Brain microvascular endothelial cell (primary cell): ENCODE data around the gene SORT1.

ENCODE experiments used
- DNase-seq: peaks from one replicate; pipeline ENCODE4 v3.0.0-alpha.2; 2020
- H3K27ac ChIP-seq: fragments of 250-450 bp; sonication (Bioruptor Pico); 2 replicates; pipeline ENCODE4 v1.5.1; 2020; ENCODE audit warnings: mild to moderate bottlenecking, moderate library complexity
- H3K27me3 ChIP-seq: fragments of 250-450 bp; sonication (Bioruptor Pico); replicated peaks from 2 replicates; pipeline ENCODE4 v1.5.1; 2020; ENCODE audit warnings: mild to moderate bottlenecking
- H3K36me3 ChIP-seq: fragments of 250-450 bp; sonication (Bioruptor Pico); replicated peaks from 2 replicates; pipeline ENCODE4 v1.5.1; 2020; ENCODE audit warnings: mild to moderate bottlenecking
- H3K4me3 ChIP-seq: 2 replicates; pipeline ENCODE4 v1.5.1; 2011; ENCODE audit warnings: low read depth, mild to moderate bottlenecking, control low read depth, low read length, moderate library complexity
- in situ Hi-C: cut with HindIII; loops from 2 replicates; pipeline ENCODE4 v1.10.0; 2017; ENCODE audit warnings: low sequenced_read_pairs, low pct_ligation_motif_present
- TF ChIP-seq, protein P1 (sequence below): IDR thresholded peaks from 2 replicates; pipeline ENCODE4 v1.5.1; 2011; ENCODE audit warnings: low read depth, mild to moderate bottlenecking, moderate library complexity, low read length, control low read depth, inconsistent platforms; ENCODE audit errors: missing control alignments

Gene SORT1

DNA sequence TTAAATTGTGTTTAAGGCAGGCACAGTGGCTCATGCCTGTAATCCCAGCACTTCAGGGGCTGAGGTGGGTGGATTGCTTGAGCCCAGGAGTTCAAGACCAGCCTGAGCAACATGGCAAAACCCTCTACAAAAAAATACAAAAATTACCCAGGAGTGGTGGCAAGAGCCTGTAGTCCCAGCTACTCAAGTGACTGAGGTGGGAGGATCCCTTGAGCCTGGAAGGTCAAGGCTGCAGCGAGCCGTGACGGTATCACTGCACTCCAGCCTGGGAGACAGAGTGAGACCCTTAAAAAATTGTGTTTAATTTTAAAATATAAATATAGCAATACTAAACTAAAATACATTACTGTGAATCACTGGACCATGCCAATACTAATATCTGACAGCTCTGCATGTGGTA is 42.8 kb downstream of the SORT1 start:
- no peaks in the 10 kb centered on the region for H3K27me3 ChIP-seq
- no peak overlapping the region for H3K4me3 ChIP-seq
- in situ Hi-C loops = no loop called here
- TF ChIP-seq, protein P1, sequence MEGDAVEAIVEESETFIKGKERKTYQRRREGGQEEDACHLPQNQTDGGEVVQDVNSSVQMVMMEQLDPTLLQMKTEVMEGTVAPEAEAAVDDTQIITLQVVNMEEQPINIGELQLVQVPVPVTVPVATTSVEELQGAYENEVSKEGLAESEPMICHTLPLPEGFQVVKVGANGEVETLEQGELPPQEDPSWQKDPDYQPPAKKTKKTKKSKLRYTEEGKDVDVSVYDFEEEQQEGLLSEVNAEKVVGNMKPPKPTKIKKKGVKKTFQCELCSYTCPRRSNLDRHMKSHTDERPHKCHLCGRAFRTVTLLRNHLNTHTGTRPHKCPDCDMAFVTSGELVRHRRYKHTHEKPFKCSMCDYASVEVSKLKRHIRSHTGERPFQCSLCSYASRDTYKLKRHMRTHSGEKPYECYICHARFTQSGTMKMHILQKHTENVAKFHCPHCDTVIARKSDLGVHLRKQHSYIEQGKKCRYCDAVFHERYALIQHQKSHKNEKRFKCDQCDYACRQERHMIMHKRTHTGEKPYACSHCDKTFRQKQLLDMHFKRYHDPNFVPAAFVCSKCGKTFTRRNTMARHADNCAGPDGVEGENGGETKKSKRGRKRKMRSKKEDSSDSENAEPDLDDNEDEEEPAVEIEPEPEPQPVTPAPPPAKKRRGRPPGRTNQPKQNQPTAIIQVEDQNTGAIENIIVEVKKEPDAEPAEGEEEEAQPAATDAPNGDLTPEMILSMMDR = no peak
- peaks cover 17% of the 10 kb centered on the region for H3K36me3 ChIP-seq
- no peak for DNase-seq
- no peak overlapping the region for H3K27ac ChIP-seq

- no peak for DNase-seq
- Histone ChIP-seq H3K4me3 (no peak overlapping the region), H3K27me3 (no peaks in the 10 kb centered on the region), H3K36me3 (peaks cover 32% of the 10 kb centered on the region), H3K27ac (no peak overlapping the region)
- in situ Hi-C loops = no loop called here
- TF ChIP-seq, protein P1 = no peak
Measured at GRCh38 chr1:109351457-109351856, 46.3 kb downstream of the SORT1 start.

GRCh38 chr1:109350655-109351054 is 47.1 kb downstream of the SORT1 start:
- TF ChIP-seq, protein P1 = no peak
- H3K27ac ChIP-seq = no peak overlapping the region
- H3K4me3 ChIP-seq = no peak overlapping the region
- peaks cover 33% of the 10 kb centered on the region for H3K36me3 ChIP-seq
- DNase-seq = no peak
- in situ Hi-C loops = no loop called here
- H3K27me3 ChIP-seq = no peaks in the 10 kb centered on the region

DNA sequence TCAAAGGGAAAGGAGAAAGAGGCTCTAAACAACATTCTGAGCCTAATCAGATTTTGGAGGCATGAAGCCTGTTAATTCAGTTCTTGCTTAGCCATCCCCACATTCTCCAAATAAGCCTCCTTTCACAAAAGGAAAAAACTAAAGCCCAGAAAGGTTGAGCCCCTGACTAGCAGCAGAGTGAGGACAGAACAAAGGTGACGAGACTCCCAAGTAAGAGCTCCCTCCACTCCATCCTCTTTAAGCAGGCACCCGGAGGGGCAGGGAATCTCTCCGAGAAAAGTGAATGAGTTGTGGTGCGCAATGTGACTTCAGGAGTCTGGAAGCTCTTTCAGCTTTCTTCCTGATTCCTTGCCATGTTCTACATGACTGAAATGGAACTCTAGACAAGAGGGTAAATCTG is 47.5 kb downstream of the SORT1 start:
- Histone ChIP-seq H3K27ac (no peak overlapping the region), H3K27me3 (no peaks in the 10 kb centered on the region), H3K36me3 (peaks cover 36% of the 10 kb centered on the region), H3K4me3 (no peak overlapping the region)
- in situ Hi-C loops = no loop called here
- TF ChIP-seq, protein P1 = no peak
- DNase-seq = no peak

DNA sequence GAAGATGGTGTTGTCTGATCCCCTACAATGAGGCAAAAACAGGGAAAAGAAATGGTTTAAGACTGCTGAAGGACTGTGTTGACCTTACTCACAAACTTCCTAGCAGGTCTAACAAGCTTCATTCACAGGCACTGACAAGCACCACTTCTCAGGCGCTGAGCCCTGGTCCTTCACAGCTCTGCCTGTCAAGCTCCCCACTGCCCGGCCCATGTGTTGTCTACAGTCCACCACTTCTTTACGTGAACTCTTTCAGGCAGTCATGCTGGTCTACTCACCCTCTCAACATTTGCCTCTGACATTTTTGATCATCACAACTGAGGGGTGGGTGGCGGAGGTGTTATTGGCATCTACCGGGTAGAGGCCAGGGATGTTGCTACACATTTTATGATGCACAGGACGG is 50.2 kb downstream of the SORT1 start:
- Histone ChIP-seq H3K4me3 (no peak overlapping the region), H3K36me3 (peaks cover 32% of the 10 kb centered on the region), H3K27ac (no peak overlapping the region), H3K27me3 (no peaks in the 10 kb centered on the region)
- in situ Hi-C loops = no loop called here
- no peak for DNase-seq
- TF ChIP-seq, protein P1 = no peak
